Kidney epithelial cell (primary cell): ENCODE results near the gene ZDHHC14. TPM values are rescaled to one million over a fixed set of nuclear protein-coding genes. Genes with fewer than 3 reads are reported as not detected.
"Not testable (repeated sequence)": the region's sequence is repeated elsewhere in the genome, so short reads cannot be mapped to it uniquely, and the experiment has no call there.

ENCODE experiments used
- DNase-seq: peaks from one replicate; pipeline ENCODE4 v3.0.0-alpha.2; 2010; ENCODE audit warnings: low read depth
- H3K27me3 ChIP-seq: 2 replicates; pipeline ENCODE4 v1.6.0; 2011; ENCODE audit warnings: low read length; ENCODE audit not compliant: control insufficient read depth, insufficient read depth
- H3K36me3 ChIP-seq: 2 replicates; pipeline ENCODE4 v1.5.1; 2011; ENCODE audit warnings: low read length; ENCODE audit not compliant: control insufficient read depth, insufficient read depth
- H3K4me3 ChIP-seq: 2 replicates; pipeline ENCODE4 v1.5.1; 2011; ENCODE audit warnings: low read depth, mild to moderate bottlenecking, control low read depth, low read length
- total RNA-seq: library from RNA; depleted of rRNA; stranded (reverse); fragments of >200 nt; gene quantifications from 2 replicates; pipeline ENCODE4 v1.2.3, GENCODE V29; 2015
- TF ChIP-seq, protein P1 (sequence below): IDR thresholded peaks from 2 replicates; pipeline ENCODE4 v1.5.1; 2011; ENCODE audit warnings: mild to moderate bottlenecking, moderate library complexity, low read length, control low read depth, inconsistent platforms; ENCODE audit not compliant: insufficient read depth, poor library complexity, severe bottlenecking

The ZDHHC14 gene
- total RNA-seq, 1 donor from 2014 or later = 9.7 TPM

DNA sequence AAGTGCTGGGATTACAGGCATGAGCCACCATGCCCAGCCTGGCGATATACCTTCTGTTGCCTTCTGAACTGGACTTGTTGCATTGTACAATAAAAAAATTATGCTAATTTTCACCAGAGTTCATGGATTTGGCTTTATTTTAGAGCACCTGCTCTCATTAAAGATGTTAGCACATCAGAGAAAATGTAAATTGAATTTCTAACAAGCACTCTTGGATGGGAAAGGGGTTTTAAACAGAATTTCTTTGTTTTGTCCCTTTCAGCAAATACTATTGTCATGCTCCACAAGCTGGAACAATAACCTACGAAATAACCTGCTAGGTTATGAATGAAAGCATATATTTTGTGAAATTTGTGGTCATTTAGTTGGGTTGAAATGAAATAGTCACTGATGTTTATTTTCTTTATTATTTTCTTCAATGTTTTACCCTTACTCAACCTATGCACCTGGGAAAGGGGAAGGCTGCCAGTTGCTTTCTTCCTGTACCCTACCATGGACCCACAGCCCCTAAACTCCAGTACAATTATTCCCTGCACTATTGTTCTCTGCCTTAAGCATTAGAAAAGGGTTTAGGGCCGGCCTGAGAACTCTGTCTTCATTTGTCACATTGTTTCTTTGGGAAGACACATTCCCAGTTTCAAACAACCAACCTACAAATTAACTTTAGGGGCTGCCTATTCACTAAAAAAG, 22.2 kb downstream of the ZDHHC14 start:
- DNase-seq = no peak
- TF ChIP-seq, protein P1, sequence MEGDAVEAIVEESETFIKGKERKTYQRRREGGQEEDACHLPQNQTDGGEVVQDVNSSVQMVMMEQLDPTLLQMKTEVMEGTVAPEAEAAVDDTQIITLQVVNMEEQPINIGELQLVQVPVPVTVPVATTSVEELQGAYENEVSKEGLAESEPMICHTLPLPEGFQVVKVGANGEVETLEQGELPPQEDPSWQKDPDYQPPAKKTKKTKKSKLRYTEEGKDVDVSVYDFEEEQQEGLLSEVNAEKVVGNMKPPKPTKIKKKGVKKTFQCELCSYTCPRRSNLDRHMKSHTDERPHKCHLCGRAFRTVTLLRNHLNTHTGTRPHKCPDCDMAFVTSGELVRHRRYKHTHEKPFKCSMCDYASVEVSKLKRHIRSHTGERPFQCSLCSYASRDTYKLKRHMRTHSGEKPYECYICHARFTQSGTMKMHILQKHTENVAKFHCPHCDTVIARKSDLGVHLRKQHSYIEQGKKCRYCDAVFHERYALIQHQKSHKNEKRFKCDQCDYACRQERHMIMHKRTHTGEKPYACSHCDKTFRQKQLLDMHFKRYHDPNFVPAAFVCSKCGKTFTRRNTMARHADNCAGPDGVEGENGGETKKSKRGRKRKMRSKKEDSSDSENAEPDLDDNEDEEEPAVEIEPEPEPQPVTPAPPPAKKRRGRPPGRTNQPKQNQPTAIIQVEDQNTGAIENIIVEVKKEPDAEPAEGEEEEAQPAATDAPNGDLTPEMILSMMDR = no peak
- Histone ChIP-seq H3K4me3 (no peak overlapping the region), H3K27me3 (no peaks in the 10 kb centered on the region), H3K36me3 (no peaks in the 10 kb centered on the region)

DNA sequence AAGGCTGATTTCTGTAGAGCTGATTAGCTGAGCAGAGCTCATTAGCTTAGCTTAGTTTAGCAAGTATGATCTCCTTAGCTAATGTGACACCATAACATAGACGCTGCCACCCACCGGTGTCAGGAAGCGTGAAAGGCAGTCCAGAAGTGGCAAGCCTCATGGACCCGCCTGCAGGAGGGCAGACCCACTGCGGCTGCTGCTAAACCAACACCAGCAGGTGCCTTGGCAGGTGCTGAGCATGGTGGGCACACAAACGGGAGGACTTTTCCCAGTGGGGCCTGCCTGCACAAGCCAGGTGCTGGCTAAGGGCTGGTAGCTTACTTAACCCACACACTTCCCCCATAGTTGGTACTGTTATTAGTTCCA, 22.7 kb downstream of the ZDHHC14 start:
- H3K36me3 ChIP-seq = no peaks in the 10 kb centered on the region
- no peak for DNase-seq

DNA sequence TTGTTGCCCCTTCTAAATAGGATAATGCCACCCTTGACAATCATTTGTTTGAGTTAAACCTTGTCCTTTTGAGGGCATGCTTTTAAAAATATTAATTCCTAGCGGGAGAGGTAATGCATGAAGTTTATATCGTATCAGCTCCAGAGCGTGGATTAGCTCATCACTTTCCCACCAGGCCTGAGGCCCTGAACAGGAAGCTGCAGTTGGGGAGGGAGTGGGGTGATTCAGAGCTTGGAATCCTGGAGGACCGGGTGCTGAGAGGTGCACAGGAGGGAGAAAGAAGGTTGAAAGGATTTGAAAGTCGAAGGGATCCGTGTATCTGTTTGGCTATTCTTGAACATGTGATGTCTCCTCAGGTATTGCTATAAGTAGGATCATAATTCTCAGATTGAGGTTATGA, 25.0 kb downstream of the ZDHHC14 start:
- no peak for DNase-seq
- TF ChIP-seq, protein P1 = no peak
- Histone ChIP-seq H3K36me3 (no peaks in the 10 kb centered on the region), H3K4me3 (no peak overlapping the region), H3K27me3 (no peaks in the 10 kb centered on the region)

More for the DNA sequence above, 22.7 kb downstream of the ZDHHC14 start:
- Histone ChIP-seq H3K27me3 (no peaks in the 10 kb centered on the region), H3K4me3 (no peak overlapping the region)
- TF ChIP-seq, protein P1 = no peak

DNA sequence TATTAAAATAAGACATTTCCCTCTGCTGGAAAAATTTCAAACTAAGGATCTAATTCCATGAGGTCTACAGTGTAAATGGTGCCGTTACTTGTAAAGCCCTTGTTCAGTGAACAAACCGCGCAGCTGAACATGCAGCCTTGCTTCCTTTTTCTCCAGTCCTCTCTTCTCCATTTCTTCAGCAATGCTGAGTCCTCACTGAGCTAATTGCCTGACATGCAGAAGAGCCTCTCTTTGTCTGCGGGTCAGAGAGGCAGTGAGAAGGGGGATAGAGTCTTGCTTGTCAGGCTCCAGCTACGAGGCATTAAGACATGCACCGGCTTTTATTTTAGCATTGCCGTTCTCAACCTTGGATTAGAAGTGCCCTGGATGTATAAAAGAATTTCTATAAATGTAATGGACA, 25.7 kb downstream of the ZDHHC14 start:
- TF ChIP-seq, protein P1 = no peak
- Histone ChIP-seq H3K4me3 (no peak overlapping the region), H3K27me3 (no peaks in the 10 kb centered on the region), H3K36me3 (no peaks in the 10 kb centered on the region)
- DNase-seq = no peak

DNA sequence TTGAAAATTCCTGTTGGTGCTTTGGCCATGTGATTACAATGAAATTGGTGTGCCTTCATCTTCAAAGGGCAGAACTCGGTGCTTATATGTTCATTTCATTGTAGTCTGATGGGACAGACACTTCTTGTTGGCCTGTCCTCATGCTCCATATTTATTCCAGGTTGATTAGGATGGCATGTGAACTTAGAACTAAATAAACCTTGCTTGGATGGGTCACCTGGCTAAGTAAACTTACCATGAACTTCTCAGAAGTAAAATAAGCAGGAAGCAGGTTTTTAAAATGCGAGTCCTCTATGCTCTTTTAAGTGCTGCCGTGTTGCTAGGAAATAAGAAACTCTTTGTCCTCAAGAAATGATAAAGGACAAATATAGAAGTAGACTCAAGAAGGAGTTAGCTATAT, 26.7 kb downstream of the ZDHHC14 start:
- no peaks in the 10 kb centered on the region for H3K36me3 ChIP-seq
- H3K4me3 ChIP-seq = no peak overlapping the region
- DNase-seq = no peak
- H3K27me3 ChIP-seq = no peaks in the 10 kb centered on the region
- TF ChIP-seq, protein P1 = no peak

DNA sequence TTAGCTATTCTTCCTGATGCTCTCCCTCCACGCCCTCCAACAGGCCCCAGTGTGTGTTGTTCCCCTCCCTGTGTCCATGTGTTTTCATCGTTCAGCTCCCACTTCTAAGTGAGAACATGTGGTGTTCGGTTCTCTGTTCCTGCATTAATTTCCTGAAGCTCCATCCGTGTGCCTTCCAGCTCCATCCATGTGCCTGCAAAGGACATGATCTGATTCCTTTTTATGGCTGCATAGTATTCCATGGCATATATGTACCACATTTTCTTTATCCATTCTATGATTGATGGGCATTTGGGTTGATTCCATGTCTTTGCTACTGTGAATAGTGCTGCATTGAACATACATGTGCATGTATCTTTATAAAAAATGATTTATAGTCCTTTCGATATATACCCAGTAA, 27.4 kb downstream of the ZDHHC14 start:
- not testable (repeated sequence) for H3K4me3 ChIP-seq, DNase-seq, H3K27me3 ChIP-seq, H3K36me3 ChIP-seq
